ENCODE data around the gene LEP. TPM values are rescaled to one million over a fixed set of nuclear protein-coding genes. Genes with fewer than 3 reads are reported as not detected.

LEP gene
- total and polyA plus RNA-seq, 2 of the 8 experiments (the other 6 are each of a cell fraction or from before 2014, with no cell fraction given) = not detected

DNA sequence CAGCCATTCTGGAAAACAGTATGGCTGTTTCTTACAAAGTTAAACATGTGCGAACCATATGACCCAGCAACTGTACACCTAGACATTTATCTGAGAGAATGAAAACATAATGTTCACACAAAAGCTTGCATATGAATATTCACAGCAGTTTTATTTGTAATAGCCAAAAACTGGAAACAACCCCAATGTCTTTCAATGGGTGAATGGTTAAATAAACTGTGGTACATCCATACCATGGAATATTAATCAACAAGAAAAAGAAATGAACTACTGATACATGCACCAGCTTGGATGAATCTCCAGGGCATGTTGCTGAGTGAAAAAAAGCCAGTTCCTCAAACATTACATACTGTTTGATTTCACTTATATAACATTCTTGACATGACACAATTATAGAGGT lies 37.3 kb downstream of the LEP start:
- Histone ChIP-seq H4K5ac (ENCODE audit: insufficient read length, low read depth, low read length) (no peak overlapping the region), H4K20me1 (replicated peaks in 1 of 2; ENCODE audit: control insufficient read depth in 1 of 2, insufficient read depth in 2 of 2, low read length in 2 of 2) (no peaks in the 10 kb centered on the region), H2BK12ac (ENCODE audit: low read depth, low read length) (no peak overlapping the region), H2AK5ac (ENCODE audit: low read depth, low read length) (no peak overlapping the region), H3K56ac (replicated peaks; ENCODE audit: insufficient read length, low read depth, low read length) (no peak overlapping the region), H3K14ac (ENCODE audit: insufficient read length) (no peak overlapping the region), H3K4me3 (ENCODE audit: extremely low read depth in 1 of 4, insufficient read depth in 2 of 4, low read depth in 3 of 4, low read length in 4 of 4) (no peak overlapping the region), H3K79me2 (ENCODE audit: control insufficient read depth in 1 of 2, insufficient read depth in 2 of 2, low read length in 2 of 2) (no peaks in the 10 kb centered on the region), H3K4ac (replicated peaks; ENCODE audit: insufficient read length, low read depth, low read length) (no peak overlapping the region), H3K23me2 (ENCODE audit: low read depth, low read length) (no peaks in the 10 kb centered on the region), H3K27ac (ENCODE audit: low read depth, low read length) (no peak overlapping the region), H2BK20ac (ENCODE audit: low read length) (no peak overlapping the region), H4K91ac (replicated peaks; ENCODE audit: insufficient read length, low read length) (no peak overlapping the region), H3K18ac (ENCODE audit: extremely low read depth, low read length) (no peak overlapping the region), H3K4me1 (replicated peaks in 1 of 4; ENCODE audit: control insufficient read depth in 3 of 4, insufficient read depth in 4 of 4, low read length in 3 of 4) (peaks cover 3% of the 10 kb centered on the region in 4 experiments; a peak in 6 of 7 replicates), H3K27me3 (replicated peaks in 1 of 4; ENCODE audit: control insufficient read depth in 3 of 4, extremely low read depth in 1 of 4, insufficient read depth in 3 of 4, low read length in 3 of 4) (peaks cover 0 to 4% (median 0%) of the 10 kb centered on the region in 4 experiments; a peak in 1 of 7 replicates), H4K8ac (ENCODE audit: extremely low read depth, insufficient read depth, low read length) (no peak overlapping the region), H3K79me1 (ENCODE audit: low read depth, low read length) (no peaks in the 10 kb centered on the region), H2AFZ (ENCODE audit: low read length) (no peak overlapping the region), H3K23ac (ENCODE audit: insufficient read length) (no peak overlapping the region), H3K9ac (replicated peaks in 1 of 4; ENCODE audit: extremely low read depth in 1 of 4, low read depth in 3 of 4, low read length in 3 of 4) (no peak overlapping the region), H2BK5ac (ENCODE audit: low read depth, low read length) (no peak overlapping the region), H3K4me2 (ENCODE audit: insufficient read depth in 1 of 2, low read depth in 2 of 2, low read length in 2 of 2) (no peak overlapping the region), H2BK15ac (ENCODE audit: low read length) (no peak overlapping the region), H2BK120ac (replicated peaks; ENCODE audit: low read depth, low read length) (no peak overlapping the region), H3K9me3 (ENCODE audit: insufficient read depth in 2 of 2, low read depth in 1 of 2, low read length in 1 of 2) (peaks cover 0 to 4% of the 10 kb centered on the region in 2 experiments; a peak in 1 of 4 replicates), H3K36me3 (ENCODE audit: control insufficient read depth in 2 of 4, insufficient read depth in 4 of 4, low read length in 3 of 4) (no peaks in the 10 kb centered on the region)
- FAIRE-seq (no peak), DNase-seq (ENCODE audit: low read depth in 1 of 2, low spot score in 2 of 2) (no peak)
- WGBS, 2 experiments (ENCODE audit: extremely low coverage in 1 of 2, insufficient coverage in 1 of 2, insufficient read length in 1 of 2, insufficient replicate concordance in 2 of 2, low coverage in 1 of 2, low lambda C conversion rate in 2 of 2, missing lambda C conversion rate in 1 of 2) = 80% methylated on average over 1 of the region's 1 CpG; no CpG with 5 or more reads in 1 of the 2 experiments
- ChIA-PET CTCF (ENCODE audit: partially characterized antibody) (interaction anchor here (2.7 kb wide), 1 partner anchor 11 kb away, joined by 8 read pairs; no protein-coding TSS in a partner anchor), POLR2A (ENCODE audit: partially characterized antibody) (no interaction called here)
- TF ChIP-seq SP4 (IDR thresholded peaks at IDR 0.05; ENCODE audit: low read length) = no peak
